Stimulated activated CD4-positive, alpha-beta T cell treated with anti-CD3 and anti-CD28 coated beads, TNF-alpha, amount 100 ng/mL, for 4 hours (primary cell): ENCODE data around the gene GNLY.
"Not testable (repeated sequence)": the region's sequence is repeated elsewhere in the genome, so short reads cannot be mapped to it uniquely, and the experiment has no call there.

Experiments used
- DNase-seq, 3 experiments: peaks; one replicate each; pipeline ENCODE4 v3.0.0-alpha.2; 2020; ENCODE audit warnings: low read depth in 3 of 3

The GNLY gene

DNA sequence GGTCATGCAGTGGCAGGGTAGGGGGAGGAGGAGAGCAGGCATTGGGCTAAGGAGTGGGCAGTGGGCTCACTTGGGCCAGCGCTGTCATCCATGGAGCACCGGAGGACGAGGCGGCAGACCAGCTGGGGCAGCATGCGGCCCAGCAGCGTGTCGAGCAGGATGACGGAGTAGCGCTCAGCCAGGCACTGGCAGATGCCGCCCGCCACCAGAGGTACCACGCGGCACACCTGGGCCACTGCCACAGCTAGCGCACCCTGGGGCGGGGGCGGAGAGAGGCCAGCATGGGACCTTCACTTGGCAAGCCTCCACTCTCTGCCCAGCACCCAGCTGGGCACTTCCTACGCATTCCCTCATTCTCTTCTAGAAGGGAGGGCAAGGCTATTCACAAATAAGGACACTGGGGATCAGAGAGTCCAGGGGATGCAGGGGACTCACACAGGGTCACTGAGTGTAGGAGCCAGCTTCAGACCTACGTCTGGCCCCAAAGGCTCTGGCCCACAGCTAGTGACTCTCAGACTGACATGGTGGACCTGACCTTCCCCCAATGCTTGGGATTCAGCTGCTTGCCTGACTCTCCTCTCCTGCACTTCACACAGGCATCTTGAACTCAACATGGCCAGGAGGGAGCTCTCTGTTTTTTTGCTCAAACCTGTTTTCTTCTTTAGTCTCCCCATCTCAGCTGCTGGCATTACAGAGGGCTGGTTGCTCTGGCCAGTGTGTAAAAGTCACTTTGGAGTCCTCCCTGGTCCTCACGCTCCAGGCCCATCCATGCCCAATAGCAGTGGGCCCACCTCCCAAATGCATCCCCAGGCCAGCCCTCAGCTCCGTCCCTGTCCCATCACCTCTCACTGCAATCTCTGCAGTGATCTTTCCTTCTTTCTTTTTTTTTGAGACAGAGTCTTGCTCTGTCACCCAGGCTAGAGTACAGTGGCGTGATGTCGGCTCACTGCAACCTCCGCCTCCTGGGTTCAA, 30.3 kb upstream of the GNLY start:
- DNase-seq, result no peak

DNA sequence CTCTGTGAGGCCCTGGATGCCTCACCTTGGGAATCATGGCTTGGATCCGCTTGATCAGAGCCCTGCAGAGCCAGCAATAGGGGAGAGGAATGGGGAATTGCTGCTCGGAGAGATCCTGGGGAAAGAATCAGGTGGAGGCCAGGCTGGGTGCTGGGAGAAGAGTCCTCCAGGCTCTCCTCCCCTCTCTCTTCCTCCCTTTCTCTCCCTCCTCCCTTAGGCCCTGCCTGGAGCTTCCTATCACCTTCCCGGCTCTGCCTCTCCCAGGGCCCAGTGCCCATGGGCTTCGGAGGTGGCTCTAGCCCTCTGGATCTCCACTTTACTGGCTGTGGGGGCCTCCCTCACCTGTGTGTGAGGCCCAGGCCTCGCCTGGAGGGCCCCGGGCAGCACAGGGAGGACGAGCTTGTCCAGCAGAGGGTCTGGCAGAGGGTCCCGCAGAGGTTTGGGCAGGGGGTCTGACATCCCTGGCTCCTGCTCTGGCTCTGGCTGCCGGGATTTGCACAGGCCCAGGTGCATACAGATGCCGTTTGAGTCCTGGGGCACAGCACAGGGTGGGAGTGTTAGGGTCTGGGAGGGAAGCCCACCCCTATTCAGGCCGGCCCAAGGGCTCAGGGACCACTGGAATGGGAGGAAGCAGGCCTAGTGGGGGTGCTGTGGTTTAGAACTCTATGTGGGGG, 28.8 kb upstream of the GNLY start:
- no peak for DNase-seq

DNA sequence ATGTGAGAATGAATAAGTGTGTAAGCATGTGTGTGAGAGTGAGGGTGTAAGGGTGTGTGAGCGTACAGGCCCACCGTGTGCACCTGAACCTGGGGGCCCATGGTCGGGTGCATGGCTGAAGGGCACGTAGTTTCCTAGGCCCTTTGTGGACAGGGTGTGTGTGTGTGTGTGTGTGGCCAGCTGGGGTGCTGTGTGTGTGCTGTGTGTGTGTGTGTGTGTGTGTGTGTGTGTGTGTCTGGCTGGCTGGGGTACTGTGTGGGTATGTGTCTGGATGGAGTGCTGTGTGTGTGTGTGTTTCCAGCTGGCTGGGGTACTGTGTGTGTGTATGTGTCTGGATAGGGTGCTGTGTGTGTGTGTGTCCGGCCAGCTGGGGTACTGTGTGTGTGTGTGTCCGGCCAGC, 28.1 kb upstream of the GNLY start:
- no peak for DNase-seq

DNA sequence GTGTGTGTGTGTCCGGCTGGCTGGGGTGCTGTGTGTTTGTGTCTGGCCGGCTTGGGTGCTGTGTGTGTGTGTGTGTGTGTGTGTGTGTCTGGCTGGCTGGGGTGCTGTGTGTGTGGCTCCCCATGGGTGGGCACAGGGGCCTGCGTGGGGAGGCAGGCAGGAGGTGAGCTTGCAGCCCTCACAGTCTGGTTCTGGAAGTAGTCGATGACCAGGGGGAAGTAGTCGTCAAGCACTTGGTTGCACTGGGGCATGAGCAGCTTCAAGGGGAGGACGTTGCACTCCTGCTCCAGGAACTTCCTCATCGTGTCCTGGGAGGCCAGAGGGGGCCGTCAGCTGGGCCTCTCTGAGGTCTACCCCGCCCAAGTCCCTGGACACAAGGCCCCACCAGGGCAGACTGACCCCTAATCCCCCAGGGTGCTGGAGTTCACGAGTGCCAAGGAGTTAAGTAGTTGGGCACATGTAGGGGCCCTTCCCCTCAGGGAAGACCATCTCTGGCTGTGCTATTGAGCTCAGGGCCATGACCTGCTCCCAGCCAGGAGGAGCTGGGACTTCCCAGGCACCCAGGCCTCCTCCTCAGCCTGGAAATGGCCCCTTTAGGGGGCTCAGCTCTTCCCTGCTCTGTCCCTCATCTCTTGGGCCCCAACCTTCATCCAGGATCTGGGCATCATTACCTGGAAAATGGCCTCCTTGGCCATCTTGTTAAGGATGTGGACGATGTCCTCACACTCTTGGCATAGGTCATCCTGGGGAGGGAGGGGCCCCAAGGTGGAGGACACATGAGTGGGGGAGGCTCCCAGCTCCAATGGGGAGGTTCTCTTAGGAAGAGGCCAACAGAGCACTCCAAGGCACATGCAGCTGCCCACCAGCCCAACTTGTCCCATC, 27.5 kb upstream of the GNLY start:
- DNase-seq, result no peak

DNA sequence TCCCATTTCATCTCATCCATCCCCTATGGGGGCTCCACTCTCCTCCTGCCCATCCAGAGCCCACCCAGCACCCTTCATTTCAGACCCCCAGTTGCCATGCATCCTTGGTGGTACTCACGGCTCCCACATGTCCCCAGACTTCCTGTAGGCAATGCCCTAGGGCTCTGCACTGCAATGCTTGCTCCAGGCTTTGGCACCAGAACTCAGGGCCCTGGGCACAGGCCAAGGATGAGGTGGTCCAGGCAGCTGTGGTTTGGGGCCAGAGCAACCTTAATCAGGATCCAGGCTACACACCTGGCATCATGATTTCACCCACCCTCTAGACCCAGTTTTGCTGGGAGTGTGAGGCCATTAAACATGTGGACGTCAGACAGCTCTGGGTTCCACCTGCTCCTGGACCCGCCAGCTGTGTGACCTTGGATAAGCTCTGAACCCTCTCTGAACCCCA, 26.6 kb upstream of the GNLY start:
- DNase-seq, result no peak

DNA sequence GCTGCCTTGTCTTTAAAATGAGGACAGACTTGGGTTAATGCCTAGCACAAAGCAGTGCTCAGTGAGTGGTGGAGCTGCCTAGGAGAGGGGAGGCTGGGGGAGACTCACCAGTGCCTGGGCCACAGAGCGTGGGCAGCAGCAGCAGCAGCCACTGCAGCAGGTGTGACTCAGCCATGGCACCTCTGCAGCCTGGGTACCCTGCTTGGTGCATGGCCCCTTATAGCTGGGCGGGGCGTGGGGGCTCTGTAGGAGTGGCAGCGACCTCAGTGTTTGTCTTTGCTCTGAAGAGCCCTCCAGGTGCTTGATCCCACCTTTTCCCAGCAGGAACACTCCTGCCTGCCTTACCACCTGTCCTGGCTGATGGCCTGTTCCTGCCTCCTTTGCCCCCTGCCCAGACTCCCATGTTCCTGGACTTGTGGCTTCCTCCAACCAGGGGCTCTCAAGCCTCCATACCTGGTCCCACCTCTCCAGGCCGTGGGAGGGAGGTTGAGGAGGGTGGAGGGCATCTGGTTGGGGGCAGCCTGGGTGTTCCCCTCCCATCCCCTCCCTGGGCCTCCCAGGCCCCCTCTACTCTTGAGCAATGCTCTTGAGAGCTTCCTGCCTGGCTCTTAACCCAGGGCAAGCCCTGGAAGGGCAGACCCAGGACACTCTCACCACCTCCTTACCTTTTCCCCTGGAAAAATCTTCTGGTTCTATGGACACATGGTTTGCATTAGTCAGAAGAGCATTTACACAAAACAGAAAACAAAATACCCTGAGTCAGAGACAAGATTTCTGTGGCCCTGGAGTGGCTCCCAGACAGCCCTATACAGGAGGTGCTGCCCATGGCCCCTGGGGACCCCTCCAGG, 25.9 kb upstream of the GNLY start, which contains the start of gene SFTPB:
Gene SFTPB (minus strand): TSS at position 191 of the 848 bp plus-strand sequence. CDS start 16 bp downstream, at position 175.
- DNase-seq, result no peak

DNA sequence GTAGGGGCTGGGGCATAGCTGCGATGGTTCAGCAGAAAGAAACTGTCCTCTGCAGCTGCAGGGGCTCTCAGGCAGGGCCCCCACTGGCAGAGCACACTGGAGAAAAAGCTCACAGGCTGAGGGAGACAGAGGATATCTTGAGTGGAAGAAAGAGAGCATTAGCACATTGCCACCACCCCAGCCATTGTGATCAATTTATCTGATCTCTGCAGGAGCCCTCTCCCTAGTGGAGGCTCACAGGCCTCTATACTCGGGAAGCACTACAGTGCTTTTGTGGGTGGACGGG, 25.4 kb upstream of the GNLY start:
- no peak for DNase-seq

DNA sequence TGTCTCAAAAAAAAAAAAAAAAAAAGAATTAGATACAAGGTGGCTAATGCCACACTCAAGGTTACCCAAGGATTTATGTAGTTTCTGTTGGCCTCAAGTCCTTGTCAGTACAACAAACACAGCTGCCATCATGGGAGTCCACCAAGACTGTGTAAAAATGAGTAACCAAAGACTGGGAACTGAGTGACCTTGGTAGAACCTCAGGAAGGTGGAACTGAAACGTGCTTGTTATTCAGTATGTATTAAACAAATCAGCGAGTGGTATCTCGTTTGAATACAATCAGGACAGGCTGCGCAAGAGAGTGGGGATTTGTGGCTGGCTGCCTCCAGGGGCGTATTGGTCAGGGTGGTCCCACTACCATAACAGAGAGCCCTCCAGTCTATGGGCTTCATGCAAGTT, 24.6 kb upstream of the GNLY start:
- DNase-seq, result no peak

DNA sequence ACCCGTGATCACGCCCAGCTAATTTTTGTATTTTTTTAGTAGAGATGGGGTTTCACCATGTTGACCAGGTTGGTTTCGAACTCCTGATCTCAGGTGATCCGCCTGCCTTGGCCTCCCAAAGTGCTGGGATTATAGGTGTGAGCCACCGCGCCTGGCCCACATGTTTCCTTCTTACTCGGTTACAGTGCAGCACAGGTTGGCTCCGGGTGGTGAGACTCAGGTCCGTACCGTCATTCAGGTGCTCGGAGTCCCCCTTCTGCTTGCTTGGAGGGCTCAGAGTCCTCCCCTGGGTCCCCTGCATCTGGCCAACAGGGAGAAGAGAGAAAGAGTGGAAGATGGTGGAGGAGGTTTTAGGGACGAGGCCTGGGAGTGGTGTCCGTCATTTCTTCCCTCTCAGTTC, 23.7 kb upstream of the GNLY start:
- not testable (repeated sequence) for DNase-seq

DNA sequence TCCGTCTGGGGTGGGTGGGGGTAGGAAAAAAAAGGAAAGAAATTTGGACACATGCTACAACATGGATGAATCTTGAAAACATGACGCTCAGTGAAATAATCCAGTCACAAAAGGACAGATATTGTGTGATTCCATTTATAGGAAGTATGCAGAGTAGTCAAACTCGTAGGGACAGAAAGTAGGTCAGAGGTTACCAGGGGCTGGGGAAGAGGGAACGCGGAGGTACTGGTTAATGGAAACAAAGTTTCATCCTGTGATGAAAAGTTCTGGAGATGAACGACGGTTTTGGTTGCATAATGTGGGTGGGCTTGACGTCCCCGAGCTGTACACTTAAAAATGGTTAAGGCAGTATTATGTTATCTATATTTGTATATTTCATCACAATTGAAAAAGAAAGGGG, 21.7 kb upstream of the GNLY start:
- DNase-seq, result no peak

DNA sequence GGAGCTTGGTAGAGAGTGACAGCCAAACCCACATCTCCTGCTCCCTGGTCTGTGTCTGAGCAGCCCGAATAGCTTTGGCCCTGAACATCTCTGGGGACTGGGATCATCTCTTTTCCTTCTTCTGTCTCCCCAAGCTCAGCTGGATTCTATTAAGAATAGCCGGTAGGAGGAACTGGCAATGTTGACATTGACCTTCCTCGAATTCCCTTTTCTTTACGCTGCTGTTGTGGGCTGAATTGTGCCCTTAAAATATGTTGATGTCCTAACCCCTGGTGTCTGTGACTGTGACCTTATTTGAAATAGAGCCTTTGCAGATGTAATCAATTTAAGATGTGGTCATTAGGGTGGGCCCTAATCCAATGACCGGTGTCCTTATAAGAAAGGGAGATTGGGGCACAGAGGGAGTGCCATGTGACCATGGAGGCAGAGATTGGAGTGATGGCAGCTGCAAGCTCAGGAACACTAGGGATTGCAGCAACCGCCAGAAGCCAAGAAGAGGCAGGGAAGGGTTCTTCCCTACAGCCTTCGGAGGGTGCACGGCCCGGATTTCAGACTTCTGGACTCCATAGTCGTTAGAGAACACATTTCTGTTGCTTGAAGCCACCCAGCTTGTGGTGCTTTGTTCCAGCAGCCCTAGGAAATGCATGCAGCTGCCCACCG, 20.3 kb upstream of the GNLY start:
- DNase-seq, result no peak

DNA sequence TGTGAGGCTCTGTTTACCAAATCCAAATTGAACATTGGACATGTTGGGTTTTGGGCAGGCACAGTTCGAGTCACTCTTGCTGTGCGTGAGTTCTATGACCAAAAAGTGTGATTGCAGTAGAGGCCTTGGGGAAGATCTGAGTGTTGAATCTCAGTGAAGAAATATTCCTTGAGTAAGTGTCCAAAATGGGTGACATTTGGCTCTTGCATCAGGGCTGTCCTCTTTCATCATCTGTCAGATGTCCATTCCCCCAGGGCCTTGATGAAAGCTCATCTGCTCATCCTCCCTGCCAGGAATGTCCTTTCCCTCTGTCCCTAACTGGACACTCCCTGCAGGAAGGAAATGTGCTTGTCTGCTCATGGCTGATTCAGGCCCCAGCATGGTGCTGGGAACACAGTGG, 19.7 kb upstream of the GNLY start:
- no peak for DNase-seq

DNA sequence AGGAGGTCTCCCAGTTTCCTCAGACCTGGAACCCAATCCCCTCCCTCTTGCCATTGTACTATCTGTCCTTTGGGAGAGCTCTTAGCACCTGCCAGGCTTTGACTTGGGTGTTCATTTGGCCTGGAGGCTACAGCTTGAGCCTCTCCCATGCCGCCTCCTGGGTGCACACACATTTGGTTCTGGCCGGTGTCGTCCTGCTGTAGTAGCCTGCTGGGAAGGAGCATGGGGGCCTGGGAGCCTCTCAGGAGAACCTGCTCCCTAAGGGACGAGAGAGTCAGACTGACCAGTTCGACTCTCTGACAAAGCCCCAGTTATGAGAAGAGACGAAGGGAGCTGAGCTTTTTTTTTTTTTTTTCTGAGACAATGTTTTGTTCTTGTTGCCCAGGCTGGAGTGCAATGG, 18.7 kb upstream of the GNLY start:
- DNase-seq, result no peak

DNA sequence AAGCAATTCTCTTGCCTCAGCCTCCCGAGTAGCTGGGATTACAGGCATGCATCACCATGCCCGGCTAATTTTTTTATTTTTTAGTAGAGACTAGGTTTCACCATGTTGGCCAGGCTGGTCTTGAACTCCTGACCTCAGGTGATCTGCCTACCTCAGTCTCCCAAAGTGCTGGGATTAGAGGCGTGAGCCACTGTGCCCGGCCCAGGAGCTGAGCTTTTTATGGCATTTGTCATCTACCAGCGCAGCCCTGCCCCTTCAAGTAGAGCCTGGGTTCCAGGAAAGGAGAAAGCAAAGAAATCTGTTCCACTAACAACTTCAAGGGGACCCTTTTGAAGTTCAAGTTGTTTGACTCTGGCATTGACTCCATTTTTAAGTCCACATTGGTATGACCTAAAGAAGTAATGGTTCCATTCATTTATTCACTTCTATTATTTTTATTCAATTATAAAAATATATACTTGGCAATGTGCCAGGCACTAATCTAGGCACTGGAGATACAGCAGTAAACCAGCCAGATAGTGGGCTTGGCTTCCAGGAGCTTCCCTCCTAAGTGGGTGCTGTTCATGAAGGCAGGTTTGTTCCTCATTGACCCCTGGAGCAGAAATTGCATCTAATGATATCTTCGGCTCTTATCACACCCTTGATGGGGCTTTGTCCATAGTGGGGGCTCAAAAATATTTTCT, 18.2 kb upstream of the GNLY start:
- DNase-seq, result no peak

DNA sequence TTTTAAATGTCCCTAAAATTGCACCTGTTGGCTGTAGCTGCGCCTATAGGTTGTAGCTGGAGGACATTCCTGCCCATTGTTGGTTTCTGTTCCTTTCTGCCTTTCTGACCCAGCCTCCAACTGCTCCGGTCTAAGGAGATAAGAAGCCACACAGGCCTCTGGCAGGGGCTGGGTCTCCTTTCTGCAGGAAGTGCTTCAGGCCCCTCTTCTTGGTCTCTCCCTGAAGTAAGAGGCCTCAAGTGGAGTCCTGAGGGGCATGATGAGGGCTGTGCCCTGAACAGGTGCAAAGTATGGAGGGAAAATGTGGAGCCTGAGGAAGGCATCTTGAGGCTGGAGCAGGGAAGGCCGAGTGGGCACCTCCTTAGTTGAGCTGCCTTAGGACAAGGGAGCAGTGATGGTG, 15.8 kb upstream of the GNLY start:
- DNase-seq, result no peak

DNA sequence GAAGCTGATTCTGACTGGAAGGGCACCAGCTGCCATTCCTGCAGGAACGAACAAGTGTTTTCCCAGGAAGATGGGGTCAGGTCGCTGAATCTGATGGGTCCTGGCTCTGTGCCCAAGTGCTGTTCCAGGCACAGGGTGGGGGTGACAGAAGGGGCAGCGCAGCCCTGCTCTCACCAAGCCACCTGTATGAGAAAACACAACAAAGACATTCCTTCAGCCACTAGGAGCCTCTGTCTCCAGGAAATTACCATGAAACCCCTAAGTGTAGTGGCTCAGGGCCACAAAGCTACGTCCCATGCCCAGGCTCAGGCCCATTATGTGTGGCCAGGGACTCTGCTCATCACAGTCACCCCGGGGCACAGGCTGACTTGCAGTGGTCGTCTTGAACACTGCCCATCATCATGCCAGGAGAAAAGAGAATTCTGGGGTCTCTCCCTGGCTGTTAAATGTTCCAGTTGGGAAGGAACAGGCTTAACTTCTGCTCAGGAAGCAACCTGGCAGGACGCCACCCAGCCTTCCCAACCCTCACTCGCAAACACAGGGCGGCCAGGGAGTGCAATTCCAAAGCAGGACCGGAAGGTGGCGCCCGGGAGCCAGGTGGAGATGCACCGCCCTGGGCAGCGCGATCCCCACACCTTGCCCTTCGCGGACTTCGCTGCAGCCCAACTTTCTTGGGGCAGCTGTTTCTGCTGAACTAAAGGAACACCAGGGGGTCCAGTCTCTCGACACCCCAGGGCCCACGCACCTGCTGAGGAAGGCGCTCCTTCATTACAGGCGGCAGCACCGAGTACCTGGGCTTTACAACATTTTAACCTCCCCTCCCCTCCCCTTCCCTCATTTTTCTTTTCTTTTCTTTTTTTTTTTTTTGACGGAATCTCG, 15.1 kb upstream of the GNLY start:
- peak; percentile 46 to 64 (median 59) for DNase-seq

DNA sequence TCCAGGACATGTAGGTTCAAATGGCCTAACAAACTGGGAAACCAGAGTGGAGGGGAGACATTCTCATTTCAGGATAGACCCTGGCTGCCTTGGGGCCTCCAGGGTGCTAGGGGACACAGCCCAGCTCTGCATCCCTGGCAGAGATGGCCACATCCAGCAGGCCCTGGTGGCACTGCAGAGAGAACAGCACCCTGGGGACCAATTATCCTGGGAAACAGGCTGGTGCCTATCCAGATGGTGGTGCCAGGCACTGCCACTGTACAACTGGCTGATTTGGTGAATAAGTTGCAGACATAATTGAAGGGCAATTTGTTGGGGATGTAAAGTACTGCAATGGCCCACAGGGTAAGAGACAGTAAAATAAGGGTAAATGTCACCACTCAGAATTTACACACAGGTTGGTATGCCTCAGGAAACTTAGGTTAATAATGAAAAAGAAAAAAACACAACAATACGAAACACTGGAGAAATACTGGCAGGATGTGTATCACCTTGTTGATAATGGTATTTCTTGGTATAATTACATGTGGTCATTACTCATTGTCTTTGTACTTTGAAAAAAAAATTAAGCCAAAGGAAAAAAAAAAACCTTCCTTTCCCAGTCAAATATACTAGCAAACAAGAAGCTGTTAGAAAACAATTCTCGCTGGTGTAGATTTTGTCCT, 13.3 kb upstream of the GNLY start:
- no peak for DNase-seq

DNA sequence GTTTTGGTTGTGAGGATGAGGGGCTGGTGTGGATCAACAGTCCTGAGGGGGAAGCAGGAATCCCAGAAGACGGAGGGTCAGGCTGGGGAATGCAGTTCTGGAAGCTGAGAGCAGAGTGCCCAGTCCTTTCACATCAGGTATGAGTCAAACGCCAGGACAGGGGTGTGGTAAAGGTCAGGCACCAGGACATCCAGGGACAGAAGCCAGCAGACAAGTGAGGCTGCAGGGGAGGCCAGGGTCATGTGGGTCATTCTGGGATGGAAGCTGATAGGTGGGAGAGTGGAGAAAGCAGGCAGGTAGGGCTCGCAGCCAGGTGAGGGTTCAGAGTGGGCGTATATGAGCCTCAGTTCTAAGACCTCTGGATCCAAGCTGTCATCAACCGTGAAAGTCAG, 12.8 kb upstream of the GNLY start:
- DNase-seq, result no peak

DNA sequence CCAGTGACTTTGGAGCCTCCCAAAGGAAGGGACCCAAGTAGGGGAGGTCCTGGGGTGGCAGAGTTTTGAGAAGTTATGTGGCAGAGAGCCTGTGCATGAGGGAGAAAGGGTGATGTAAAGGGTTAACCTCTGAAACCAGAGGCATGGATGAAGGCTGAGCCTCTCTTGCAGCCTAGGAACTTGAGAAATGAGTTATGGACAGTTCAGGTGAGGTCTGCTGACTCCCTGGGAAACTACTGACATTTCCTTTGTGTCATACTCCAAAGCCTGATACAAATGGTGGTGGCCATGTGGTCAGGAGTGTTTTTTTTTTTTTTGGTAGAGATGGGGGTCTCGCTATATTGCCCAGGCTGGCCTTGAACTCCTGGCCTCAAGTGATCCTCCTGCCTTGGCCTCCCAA, 12.4 kb upstream of the GNLY start:
- no peak for DNase-seq
